ENCODE measurements around the gene ICAM4.

The ICAM4 gene

GRCh38 chr19:10325732-10326131 is 39.0 kb downstream of the ICAM4 start:
- Histone ChIP-seq H3K9me3 (replicated peaks; ENCODE audit: insufficient read depth, low read length) (no peaks in the 10 kb centered on the region), H3K27me3 (replicated peaks; ENCODE audit: insufficient read depth, low read length) (no peaks in the 10 kb centered on the region), H3K79me2 (ENCODE audit: low read length) (peaks cover 41% of the 10 kb centered on the region), H4K20me1 (ENCODE audit: insufficient read depth, low read length) (no peaks in the 10 kb centered on the region), H3K36me3 (replicated peaks; ENCODE audit: insufficient read depth, low read length) (peaks cover 12% of the 10 kb centered on the region; the same call in 1 of the 2 replicates), H3K4me3 (ENCODE audit: low read length) (no peak overlapping the region), H3K27ac (ENCODE audit: low read length) (no peak overlapping the region), H3K4me2 (ENCODE audit: low read depth, low read length) (no peak overlapping the region), H3K4me1 (ENCODE audit: low read length) (no peaks in the 10 kb centered on the region), H2AFZ (ENCODE audit: low read length) (no peak overlapping the region), H3K9me2 (replicated peaks; ENCODE audit: insufficient read depth, low read length) (no peaks in the 10 kb centered on the region), H3K9ac (ENCODE audit: low read length) (no peak overlapping the region), H3F3A (ENCODE audit: insufficient read depth, low read length) (no peaks in the 10 kb centered on the region)
- TF ChIP-seq CTCF (IDR thresholded peaks at IDR 0.05; ENCODE audit: low read length), result no peak
- no peak for TF ChIP-seq EZH2 (optimal IDR thresholded peaks at IDR 0.05; ENCODE audit: low read depth, low read length)
- TF ChIP-seq EZH2phosphoT487 (IDR thresholded peaks at IDR 0.05; ENCODE audit: low read length), result no peak
- DNase-seq, result no peak

GRCh38 chr19:10327793-10328192 is 41.0 kb downstream of the ICAM4 start:
- Histone ChIP-seq H2AFZ (ENCODE audit: low read length) (no peak overlapping the region), H3K9ac (ENCODE audit: low read length) (no peak overlapping the region), H4K20me1 (ENCODE audit: insufficient read depth, low read length) (no peaks in the 10 kb centered on the region), H3K9me3 (replicated peaks; ENCODE audit: insufficient read depth, low read length) (no peaks in the 10 kb centered on the region), H3K4me2 (ENCODE audit: low read depth, low read length) (no peak overlapping the region), H3K9me2 (replicated peaks; ENCODE audit: insufficient read depth, low read length) (no peaks in the 10 kb centered on the region), H3K36me3 (replicated peaks; ENCODE audit: insufficient read depth, low read length) (peaks cover 12% of the 10 kb centered on the region; the same call in 1 of the 2 replicates), H3K27me3 (replicated peaks; ENCODE audit: insufficient read depth, low read length) (no peaks in the 10 kb centered on the region), H3K79me2 (ENCODE audit: low read length) (peaks cover 60% of the 10 kb centered on the region), H3K4me1 (ENCODE audit: low read length) (no peaks in the 10 kb centered on the region), H3F3A (ENCODE audit: insufficient read depth, low read length) (no peaks in the 10 kb centered on the region), H3K27ac (ENCODE audit: low read length) (no peak overlapping the region), H3K4me3 (ENCODE audit: low read length) (no peak overlapping the region)
- TF ChIP-seq EZH2 (optimal IDR thresholded peaks at IDR 0.05; ENCODE audit: low read depth, low read length) (no peak), EZH2phosphoT487 (IDR thresholded peaks at IDR 0.05; ENCODE audit: low read length) (no peak), CTCF (IDR thresholded peaks at IDR 0.05; ENCODE audit: low read length) (no peak)
- no peak for DNase-seq

- H2AFZ ChIP-seq (ENCODE audit: low read length), result no peak overlapping the region
- TF ChIP-seq CTCF (IDR thresholded peaks at IDR 0.05; ENCODE audit: low read length) (no peak), EZH2phosphoT487 (IDR thresholded peaks at IDR 0.05; ENCODE audit: low read length) (no peak), EZH2 (optimal IDR thresholded peaks at IDR 0.05; ENCODE audit: low read depth, low read length) (no peak)
- H3K9me2 ChIP-seq (replicated peaks; ENCODE audit: insufficient read depth, low read length), result no peaks in the 10 kb centered on the region
- H3K9ac ChIP-seq (ENCODE audit: low read length), result no peak overlapping the region
- H3K27ac ChIP-seq (ENCODE audit: low read length), result no peak overlapping the region
- DNase-seq, result no peak
- peaks cover 12% of the 10 kb centered on the region; the same call in 1 of the 2 replicates for H3K36me3 ChIP-seq (replicated peaks; ENCODE audit: insufficient read depth, low read length)
- H4K20me1 ChIP-seq (ENCODE audit: insufficient read depth, low read length), result no peaks in the 10 kb centered on the region
- no peak overlapping the region for H3K4me3 ChIP-seq (ENCODE audit: low read length)
- H3K4me2 ChIP-seq (ENCODE audit: low read depth, low read length), result no peak overlapping the region
- H3K27me3 ChIP-seq (replicated peaks; ENCODE audit: insufficient read depth, low read length), result no peaks in the 10 kb centered on the region
- H3K4me1 ChIP-seq (ENCODE audit: low read length), result no peaks in the 10 kb centered on the region
- peaks cover 68% of the 10 kb centered on the region for H3K79me2 ChIP-seq (ENCODE audit: low read length)
- H3F3A ChIP-seq (ENCODE audit: insufficient read depth, low read length), result no peaks in the 10 kb centered on the region
- no peaks in the 10 kb centered on the region for H3K9me3 ChIP-seq (replicated peaks; ENCODE audit: insufficient read depth, low read length)
These were observed 42.0 kb downstream of the ICAM4 start for GRCh38 chr19:10328558-10329429.

All from MM.1S (cell line).